A673 (cell line): Measurements from ENCODE around the gene RNF26.
A peak's percentile ranks its signal among the peaks of the same experiment; 100 is the strongest.

Source experiments
- EZH2 ChIP-seq: fragments of 200-600 bp; sonication (generic); IDR thresholded peaks from 2 replicates; pipeline ENCODE4 v1.6.1; 2017; ENCODE audit warnings: borderline replicate concordance, low read depth, mild to moderate bottlenecking, mixed read lengths, antibody characterized with exemption, low read length; ENCODE audit not compliant: poor library complexity, severe bottlenecking
- TF ChIP-seq, protein P1 (sequence below): fragments of 300-800, 200-600 bp; sonication (generic); conservative IDR thresholded peaks from 2 replicates; pipeline ENCODE4 v1.5.1; 2017; ENCODE audit warnings: low read depth, mild to moderate bottlenecking, antibody characterized with exemption, low read length, moderate library complexity, mixed read lengths

DNA sequence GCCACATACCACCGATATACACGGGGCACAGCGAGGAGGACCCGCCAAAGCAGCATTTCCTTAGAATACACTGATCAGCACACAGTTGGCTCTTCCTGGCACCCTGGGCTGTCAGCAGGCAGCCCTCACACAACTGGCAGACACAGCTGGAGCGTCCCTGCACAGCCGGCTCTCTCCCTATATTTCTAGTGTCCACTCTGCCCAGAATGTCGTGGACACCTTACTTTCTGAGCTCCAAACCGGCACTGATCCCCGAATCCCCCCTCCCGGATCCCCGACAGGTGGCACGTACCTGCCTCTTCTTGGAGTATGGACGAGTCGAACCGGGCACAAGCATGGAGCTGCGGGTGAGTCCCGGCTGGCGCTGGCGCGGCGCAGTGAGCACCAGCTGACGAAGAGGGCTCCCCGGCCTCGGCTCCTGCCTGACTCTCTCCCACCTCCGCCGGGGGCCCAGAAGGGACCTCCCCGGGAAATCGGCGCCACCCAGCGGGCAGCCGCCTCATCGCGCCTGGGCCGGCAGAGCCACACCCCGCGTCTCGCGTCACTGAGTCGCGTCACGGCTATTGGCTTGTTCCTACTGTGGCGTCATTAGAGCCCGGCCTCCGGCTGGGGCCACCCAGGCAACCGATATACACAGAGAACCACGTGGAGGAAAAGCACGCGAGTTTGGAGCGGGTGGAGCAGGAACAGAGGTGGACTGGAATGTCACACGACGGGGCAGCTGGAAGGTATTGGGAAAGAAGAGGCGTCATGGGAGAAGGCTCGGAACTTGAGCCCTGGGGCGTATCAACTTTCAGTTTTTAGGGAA, 47.1 kb downstream of the RNF26 start, which contains the start of gene USP2:
- TF ChIP-seq, protein P1, sequence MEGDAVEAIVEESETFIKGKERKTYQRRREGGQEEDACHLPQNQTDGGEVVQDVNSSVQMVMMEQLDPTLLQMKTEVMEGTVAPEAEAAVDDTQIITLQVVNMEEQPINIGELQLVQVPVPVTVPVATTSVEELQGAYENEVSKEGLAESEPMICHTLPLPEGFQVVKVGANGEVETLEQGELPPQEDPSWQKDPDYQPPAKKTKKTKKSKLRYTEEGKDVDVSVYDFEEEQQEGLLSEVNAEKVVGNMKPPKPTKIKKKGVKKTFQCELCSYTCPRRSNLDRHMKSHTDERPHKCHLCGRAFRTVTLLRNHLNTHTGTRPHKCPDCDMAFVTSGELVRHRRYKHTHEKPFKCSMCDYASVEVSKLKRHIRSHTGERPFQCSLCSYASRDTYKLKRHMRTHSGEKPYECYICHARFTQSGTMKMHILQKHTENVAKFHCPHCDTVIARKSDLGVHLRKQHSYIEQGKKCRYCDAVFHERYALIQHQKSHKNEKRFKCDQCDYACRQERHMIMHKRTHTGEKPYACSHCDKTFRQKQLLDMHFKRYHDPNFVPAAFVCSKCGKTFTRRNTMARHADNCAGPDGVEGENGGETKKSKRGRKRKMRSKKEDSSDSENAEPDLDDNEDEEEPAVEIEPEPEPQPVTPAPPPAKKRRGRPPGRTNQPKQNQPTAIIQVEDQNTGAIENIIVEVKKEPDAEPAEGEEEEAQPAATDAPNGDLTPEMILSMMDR, result peak; percentile 100
- no peak for TF ChIP-seq EZH2
